Mammary microvascular endothelial cell (primary cell): ENCODE results near the gene SLC8B1. TPM values are rescaled to one million over a fixed set of nuclear protein-coding genes. Genes with fewer than 3 reads are reported as not detected.

Experiments used
- total RNA-seq: library from RNA; depleted of rRNA; stranded (reverse); fragments of >200 nt; gene quantifications from 2 replicates; pipeline ENCODE4 v1.2.3, GENCODE V29; 2015

SLC8B1 gene
- 37.6 and 45.6 TPM in 2 replicates for total RNA-seq

GRCh38 chr12:113334786-113335539 lies at the start of gene SLC8B1:
SLC8B1 (minus strand) TSS chr12:113335109; CDS start chr12:113332878, 2,231 bp downstream.

GRCh38 chr12:113358381-113359132 lies 23.6 kb upstream of the SLC8B1 start, which contains the start of gene PLBD2:
PLBD2 (plus strand) TSS chr12:113358587; CDS start chr12:113358601, 14 bp downstream.

Other genes starting within 250 kb of the SLC8B1 start
- not detected in 2 replicates for gene RASAL1, start 199.3 kb downstream of the SLC8B1 start, total RNA-seq
- not detected in 2 replicates for gene CFAP73, start 185.4 kb downstream of the SLC8B1 start, total RNA-seq
- 83.5 and 87.7 TPM in 2 replicates for gene DDX54, start 149.6 kb downstream of the SLC8B1 start, total RNA-seq
- 32.9 and 48.1 TPM in 2 replicates for gene RITA1, start 149.4 kb downstream of the SLC8B1 start, total RNA-seq
- gene TPCN1, start 113.6 kb downstream of the SLC8B1 start, total RNA-seq: 7.3 and 14.1 TPM in 2 replicates
- gene PLBD2, start 23.5 kb upstream of the SLC8B1 start, total RNA-seq: 28.2 and 35.5 TPM in 2 replicates
- not detected in 2 replicates for gene SDS, start 68.8 kb upstream of the SLC8B1 start, total RNA-seq
- gene SDSL, start 87.3 kb upstream of the SLC8B1 start, total RNA-seq: 6.3 and 7.7 TPM in 2 replicates
- not detected in 2 replicates for gene LHX5, start 136.8 kb upstream of the SLC8B1 start, total RNA-seq